GM12892 (cell line): ENCODE data around the gene KIAA1328.

Experiments
- POLR2AphosphoS5 ChIP-seq: IDR thresholded peaks from 2 replicates; pipeline ENCODE4 v1.6.1; 2011; ENCODE audit warnings: low read depth, low read length, control low read depth
- TAF1 ChIP-seq: IDR thresholded peaks from 2 replicates; pipeline ENCODE4 v1.6.1; 2011; ENCODE audit warnings: low read depth, mild to moderate bottlenecking, control low read depth, low read length, borderline replicate concordance

GRCh38 chr18:37184209-37184868 lies 355.4 kb downstream of the KIAA1328 start:
- TF ChIP-seq POLR2AphosphoS5 (no peak), TAF1 (no peak)
